NCI-H2196 (cell line): Measurements from ENCODE around the gene ZNF679.
"Not testable (repeated sequence)": the region's sequence is repeated elsewhere in the genome, so short reads cannot be mapped to it uniquely, and the experiment has no call there.

Experiments
- DNase-seq: peaks from one replicate; lab custom pipeline; 2025; ENCODE audit not compliant: unreplicated experiment; lab: John Stamatoyannopoulos, UW

Gene ZNF679

DNA sequence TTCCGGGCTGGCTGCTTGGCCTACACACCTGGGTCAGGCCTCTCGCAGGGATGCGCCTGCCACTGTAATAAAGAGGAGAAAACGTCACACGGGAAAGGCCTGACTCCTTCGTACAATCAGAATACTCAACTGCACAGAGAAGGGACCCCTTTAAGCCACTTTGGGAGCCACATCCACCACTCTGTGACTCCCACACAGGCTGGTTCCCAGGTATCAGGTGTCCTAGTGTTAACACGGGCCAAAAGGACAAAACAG is 79.7 kb downstream of the ZNF679 start:
- no peak for DNase-seq

DNA sequence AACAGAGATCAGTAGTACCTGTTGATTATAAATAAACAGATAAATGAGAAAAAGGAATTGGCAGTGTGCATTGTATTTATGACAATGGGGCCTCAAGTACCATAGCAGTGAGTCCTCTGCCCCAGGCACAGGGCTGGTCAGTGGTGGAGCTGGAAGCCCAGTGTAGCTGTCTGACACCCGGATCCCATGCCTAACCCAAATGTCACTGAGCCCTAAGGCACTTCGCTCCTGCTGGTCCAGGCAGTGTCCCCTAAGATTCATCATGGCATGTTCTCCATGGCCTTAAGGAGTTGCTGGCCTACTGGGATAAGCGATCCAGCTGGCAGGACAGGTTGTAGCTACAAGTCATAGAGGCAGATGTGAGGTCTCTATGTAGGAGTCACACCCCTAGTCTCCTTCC is 82.2 kb downstream of the ZNF679 start:
- no peak for DNase-seq

DNA sequence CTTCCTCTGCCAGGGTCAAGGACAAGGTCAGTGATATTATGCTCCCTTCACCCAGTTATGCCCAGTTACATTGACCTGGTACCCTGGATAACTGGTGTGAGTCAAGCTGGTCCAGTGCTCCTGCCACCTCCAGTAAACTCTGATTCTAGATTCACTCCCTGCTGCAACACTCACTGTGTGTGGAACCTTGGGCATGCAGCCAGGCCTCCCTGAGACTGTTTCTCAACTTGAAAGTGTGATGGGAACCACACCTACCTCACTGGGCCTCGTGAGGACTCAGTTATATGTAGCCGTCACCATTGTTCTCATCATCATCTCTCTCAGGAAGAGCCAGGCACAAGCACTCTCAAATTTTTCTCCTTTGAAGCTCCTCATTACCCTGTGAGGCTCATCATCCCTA is 84.6 kb downstream of the ZNF679 start:
- DNase-seq: no peak

DNA sequence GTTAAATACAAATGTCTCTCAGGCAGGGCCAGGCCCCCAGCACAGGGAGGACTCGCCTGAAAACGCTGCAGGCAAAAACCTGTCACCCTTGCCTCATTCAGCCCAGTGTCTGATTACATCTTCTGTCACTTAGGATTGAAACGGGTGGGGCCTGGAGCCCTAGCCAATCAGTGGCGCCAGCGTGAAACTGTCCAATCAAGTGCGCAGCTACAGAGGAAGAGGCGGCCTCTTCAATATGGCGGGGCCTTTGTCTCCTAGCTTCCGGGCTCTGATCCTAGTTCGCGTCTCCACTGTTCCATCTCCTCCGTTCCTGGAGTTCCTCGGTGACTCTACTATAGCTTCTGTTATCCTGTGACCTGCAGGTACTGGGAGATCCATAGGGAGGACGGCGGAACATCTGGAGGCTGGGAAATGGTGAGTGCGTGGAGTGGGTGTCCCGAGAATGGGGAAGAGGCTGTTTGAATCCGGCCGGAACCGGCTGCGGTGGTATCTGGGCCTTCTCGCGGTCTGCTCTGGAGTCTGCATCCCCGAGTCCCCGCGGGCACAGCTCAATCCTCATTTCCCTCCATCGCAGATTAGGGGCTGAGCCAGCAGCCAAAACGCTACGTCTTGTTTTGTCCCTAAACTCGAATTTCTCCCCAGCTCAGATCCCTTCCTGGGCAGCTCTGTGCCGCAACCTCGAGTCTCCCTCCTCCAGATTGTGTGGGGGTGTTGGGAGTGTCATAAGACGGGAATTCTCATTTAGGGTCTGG is 85.6 kb downstream of the ZNF679 start, which contains the start of gene ZNF736:
Gene ZNF736, plus strand, starts transcription at position 222 of the 752 bp plus-strand sequence. Its CDS starts 190 bp downstream, at position 412.
- peak; percentile 95 for DNase-seq

DNA sequence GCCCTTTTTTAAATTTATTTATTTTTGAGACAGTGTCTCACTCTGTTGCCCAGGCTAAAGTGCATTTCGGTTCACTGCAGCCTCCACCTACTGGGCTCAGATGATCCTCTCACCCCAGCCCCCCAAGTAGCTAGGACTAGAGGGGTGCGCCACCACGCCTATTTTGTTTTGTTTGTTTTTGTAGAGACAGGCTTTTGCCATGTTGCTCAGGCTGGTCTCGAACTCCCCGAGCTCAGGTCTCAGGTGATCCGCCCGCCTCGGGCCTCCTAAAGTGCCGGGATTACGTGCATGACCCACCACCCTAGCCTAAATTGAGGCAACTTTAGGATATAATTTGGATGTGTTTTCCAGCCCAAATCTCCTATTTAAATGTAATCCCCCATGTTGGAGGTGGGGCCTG is 86.3 kb downstream of the ZNF679 start:
- DNase-seq: no peak

DNA sequence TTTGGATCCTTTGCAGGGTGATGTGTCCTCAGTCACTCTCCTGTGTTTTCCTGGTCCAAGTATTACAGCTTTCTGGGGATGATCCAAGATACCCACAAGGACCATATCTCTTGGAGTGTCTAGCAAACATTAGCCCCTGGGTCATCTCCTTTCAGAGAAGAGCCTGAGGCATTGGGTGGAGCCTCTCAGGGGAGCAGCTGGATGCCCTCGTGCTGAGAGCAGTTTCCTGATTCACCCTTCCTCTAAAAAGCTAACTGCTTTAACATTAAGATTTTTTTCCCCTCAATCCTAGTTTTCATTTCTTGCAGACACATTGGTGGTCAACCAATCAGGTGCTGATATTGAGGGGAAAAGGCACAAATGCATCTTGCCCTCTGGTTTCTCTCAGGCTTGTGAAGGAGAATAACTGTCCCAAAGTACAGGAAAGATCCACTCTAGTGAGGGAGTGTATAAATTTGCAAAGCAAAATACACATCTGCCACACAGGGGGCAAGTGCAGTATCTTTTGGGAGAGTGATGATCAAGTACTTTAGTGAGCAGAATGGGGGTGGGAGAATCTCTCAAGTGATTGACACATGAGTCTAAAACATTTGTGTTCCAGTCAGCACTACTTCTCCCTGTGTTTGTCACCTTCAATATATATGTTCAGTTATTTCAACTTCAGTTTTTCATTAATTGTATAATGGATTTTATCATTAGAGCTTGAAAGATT is 87.9 kb downstream of the ZNF679 start:
- DNase-seq: not testable (repeated sequence)
